HG03097 (cell line): ENCODE measurements around the gene MCRIP2.

Experiments used
- ATAC-seq: cut with Tn5 transposase; IDR thresholded peaks from one replicate; pipeline ENCODE4 v1.9.1; 2021; ENCODE audit not compliant: unreplicated experiment, low FRiP score

MCRIP2 gene

DNA sequence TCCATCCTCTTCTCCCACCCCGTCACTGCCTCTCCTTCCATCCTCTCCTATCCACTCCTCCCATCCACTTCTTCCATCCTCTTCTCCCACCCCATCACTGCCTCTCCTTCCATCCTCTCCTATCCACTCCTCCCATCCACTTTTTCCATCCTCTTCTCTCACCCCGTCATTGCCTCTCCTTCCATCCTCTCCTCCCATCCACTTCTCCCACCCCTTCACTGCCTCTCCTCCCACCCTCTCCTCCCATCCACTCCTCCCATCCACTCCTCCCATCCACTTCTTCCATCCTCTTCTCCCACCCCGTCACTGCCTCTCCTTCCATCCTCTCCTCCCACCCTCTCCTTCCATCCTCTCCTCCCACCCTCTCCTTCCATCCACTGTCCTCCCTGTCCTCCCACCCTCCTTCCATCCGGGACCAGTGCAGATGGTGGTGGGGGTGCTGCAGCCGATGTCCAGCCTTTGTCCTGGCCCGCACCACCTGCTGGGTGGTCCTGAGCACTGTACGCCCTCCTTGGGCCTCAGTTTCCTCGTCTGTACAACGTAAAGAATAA is 9.7 kb upstream of the MCRIP2 start:
- ATAC-seq: no peak

GRCh38 chr16:632486-633335 is 8.9 kb upstream of the MCRIP2 start:
- ATAC-seq: no peak

DNA sequence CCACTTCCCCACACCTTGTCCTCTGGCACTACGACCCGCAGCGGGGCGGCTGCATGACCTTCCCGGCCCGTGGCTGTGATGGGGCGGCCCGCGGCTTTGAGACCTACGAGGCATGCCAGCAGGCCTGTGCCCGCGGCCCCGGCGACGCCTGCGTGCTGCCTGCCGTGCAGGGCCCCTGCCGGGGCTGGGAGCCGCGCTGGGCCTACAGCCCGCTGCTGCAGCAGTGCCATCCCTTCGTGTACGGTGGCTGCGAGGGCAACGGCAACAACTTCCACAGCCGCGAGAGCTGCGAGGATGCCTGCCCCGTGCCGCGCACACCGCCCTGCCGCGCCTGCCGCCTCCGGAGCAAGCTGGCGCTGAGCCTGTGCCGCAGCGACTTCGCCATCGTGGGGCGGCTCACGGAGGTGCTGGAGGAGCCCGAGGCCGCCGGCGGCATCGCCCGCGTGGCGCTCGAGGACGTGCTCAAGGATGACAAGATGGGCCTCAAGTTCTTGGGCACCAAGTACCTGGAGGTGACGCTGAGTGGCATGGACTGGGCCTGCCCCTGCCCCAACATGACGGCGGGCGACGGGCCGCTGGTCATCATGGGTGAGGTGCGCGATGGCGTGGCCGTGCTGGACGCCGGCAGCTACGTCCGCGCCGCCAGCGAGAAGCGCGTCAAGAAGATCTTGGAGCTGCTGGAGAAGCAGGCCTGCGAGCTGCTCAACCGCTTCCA is 8.1 kb upstream of the MCRIP2 start:
- ATAC-seq: no peak

GRCh38 chr16:634051-634670 is 7.5 kb upstream of the MCRIP2 start:
- no peak for ATAC-seq

DNA sequence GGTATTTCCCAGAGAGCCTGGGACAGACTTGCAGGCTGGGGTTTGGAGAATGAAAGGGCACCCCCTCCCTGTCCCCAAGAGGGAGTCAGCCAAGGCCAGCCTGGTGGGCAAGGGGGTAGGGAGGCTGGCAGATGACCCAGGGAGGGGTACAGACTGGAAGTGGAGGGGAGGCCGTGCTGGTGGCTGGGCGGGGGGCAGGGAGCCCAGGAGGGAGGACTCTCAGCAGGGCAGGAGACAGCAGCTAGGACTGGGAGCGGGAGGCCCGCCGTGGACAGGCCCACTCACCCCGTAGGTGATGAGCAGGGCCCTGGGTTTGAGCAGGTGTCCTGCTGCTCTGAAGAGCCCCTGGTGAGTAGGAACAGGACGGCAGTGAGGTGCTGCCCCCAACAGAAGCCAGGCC is 6.6 kb upstream of the MCRIP2 start:
- ATAC-seq: no peak

- no peak for ATAC-seq
Measured at GRCh38 chr16:635573-636205, 5.9 kb upstream of the MCRIP2 start.

GRCh38 chr16:636206-637080 is 5.2 kb upstream of the MCRIP2 start, which contains the start of gene METTL26:
TSS of gene METTL26 (minus strand) at chr16:636305. CDS start at chr16:636290, 15 bp downstream.
- ATAC-seq: peak; percentile 51

- no peak for ATAC-seq
Measured at GRCh38 chr16:637081-638018, 4.3 kb upstream of the MCRIP2 start.

GRCh38 chr16:638034-638543 is 3.5 kb upstream of the MCRIP2 start:
- ATAC-seq: no peak

DNA sequence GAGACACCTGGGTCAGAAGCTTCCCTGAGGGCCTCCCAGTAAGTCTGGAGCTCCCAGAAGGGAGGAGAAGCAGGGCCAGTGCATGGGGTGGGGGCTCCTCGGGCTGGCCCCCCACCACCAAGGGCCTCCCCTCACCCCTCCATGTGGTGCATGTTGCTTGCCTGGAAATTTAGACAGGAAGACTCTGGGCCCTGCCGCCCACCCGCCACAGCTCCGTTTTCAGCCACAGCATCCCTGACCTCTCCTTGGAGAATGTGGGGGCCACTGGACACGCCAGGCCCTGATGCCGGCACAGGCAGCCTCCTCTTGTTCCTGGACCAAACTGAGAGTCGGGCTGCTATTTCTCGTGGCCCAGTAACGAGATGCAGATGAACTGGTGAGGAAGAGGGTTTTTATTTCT is 2.8 kb upstream of the MCRIP2 start:
- no peak for ATAC-seq

GRCh38 chr16:640614-641013 is 1.0 kb upstream of the MCRIP2 start:
- ATAC-seq: no peak

- ATAC-seq: peak; percentile 21
Measured at GRCh38 chr16:642189-643049, 791 bp downstream of the MCRIP2 start.

- no peak for ATAC-seq
Measured at GRCh38 chr16:643050-643368, 1.4 kb downstream of the MCRIP2 start.

GRCh38 chr16:644556-644955 is 2.9 kb downstream of the MCRIP2 start:
- ATAC-seq: no peak

- ATAC-seq: no peak
Measured at GRCh38 chr16:645852-646678, 4.4 kb downstream of the MCRIP2 start.

- ATAC-seq: no peak
Measured at GRCh38 chr16:646679-647172, 5.1 kb downstream of the MCRIP2 start.
